ENCODE data around the gene HOXB1. TPM values are rescaled to one million over a fixed set of nuclear protein-coding genes. Genes with fewer than 3 reads are reported as not detected.

The HOXB1 gene
- total and polyA plus RNA-seq, 2 experiments from 2014 or later = not detected

DNA sequence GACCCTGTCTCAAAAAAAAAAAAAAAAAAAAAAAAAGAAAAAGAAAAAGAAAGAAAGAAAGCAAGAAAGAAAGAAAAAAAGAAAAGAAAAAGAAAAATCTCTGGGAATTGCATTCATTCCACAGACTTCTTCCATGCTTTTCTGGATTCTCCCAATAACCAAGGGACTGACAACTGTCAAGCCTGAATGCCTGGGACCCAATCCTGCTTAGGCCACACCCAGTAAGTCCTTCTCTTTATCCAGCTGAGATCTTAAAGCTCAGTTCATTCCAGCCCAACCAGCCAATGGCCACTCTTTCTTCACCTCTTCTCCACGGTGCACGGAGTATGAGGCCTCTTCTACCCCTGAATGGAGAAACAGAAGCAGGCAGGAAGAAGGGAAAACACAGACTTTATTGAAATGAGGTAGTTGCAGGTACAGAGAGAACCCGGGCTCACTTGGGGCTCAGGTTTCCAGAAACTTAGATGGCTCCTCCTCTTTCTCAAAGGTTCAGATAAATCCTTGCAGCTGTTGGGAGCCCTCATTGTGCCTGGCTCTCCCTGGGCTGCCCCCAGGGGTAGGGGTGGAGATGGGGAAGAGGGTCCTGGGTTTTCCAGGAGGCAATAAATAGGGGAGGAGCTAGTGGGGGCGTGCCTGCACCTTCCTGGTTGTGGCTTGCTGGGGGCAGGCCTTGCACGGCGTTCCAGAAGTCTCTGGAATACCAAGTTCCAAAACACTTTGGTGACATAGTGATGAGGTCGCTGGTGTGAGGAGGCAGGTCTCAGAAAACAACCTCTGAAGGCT lies 2.5 kb downstream of the HOXB1 start:
- Histone ChIP-seq H4K20me1 (ENCODE audit: insufficient read depth) (no peaks in the 10 kb centered on the region), H3K4me2 (ENCODE audit: unreplicated experiment) (no peak overlapping the region), H3K4me3 (no peak overlapping the region), H2AFZ (no peak overlapping the region), H3K36me3 (ENCODE audit: low read depth) (no peaks in the 10 kb centered on the region), H3K9ac (no peak overlapping the region), H3K79me2 (ENCODE audit: insufficient read depth) (no peaks in the 10 kb centered on the region), H3K9me3 (ENCODE audit: low read depth) (no peaks in the 10 kb centered on the region), H3K4me1 (ENCODE audit: insufficient read depth) (no peaks in the 10 kb centered on the region), H3K27me3 (replicated peaks; ENCODE audit: insufficient read depth) (peaks cover 5% of the 10 kb centered on the region; the same call in 1 of the 2 replicates), H3K9me2 (ENCODE audit: insufficient read depth) (no peaks in the 10 kb centered on the region), H3K27ac (no peak overlapping the region), H3F3A (ENCODE audit: insufficient read depth) (no peaks in the 10 kb centered on the region; the same call in 1 of the 2 replicates)
- 66 to 77% methylated on average over 7 of the region's 7 CpGs for WGBS, 2 experiments (ENCODE audit: low coverage in 1 of 2, low lambda C conversion rate in 2 of 2, missing lambda C conversion rate in 2 of 2)
- DNase-seq = no peak
- in situ Hi-C loops (cut with MboI) = no loop called here
- no peak for TF ChIP-seq EZH2phosphoT487 (IDR thresholded peaks at IDR 0.05; ENCODE audit: insufficient read depth, low read depth)
- TF ChIP-seq EZH2 (IDR thresholded peaks at IDR 0.05; ENCODE audit: insufficient read depth, poor library complexity, severe bottlenecking) = no peak

DNA sequence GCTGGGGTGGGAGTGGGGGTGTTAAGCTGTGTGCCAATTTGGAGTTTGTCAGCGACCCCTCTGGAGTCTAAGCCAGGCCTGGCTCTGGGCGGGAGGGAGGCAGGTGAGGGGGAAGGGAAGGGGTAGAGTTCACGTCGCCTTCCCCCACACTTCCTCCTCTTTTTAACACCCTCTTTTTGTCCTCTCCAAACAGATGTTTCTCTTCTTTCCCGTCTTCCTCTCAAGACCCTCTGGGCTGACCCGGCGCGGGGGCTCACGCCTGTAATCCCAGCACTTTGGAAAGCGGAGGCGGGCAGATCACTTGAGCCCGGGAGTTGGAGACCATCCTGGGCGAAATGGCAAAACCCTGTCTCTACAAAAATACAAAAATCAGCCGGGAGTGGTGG lies 3.3 kb downstream of the HOXB1 start:
- 84 to 88% methylated on average over 7 to 14 of the region's 14 CpGs for WGBS, 2 experiments (ENCODE audit: low coverage in 1 of 2, low lambda C conversion rate in 2 of 2, missing lambda C conversion rate in 2 of 2)
- no peak overlapping the region for H3K4me2 ChIP-seq (ENCODE audit: unreplicated experiment)
- in situ Hi-C loops (cut with MboI) = no loop called here
- no peak overlapping the region for H3K4me3 ChIP-seq
- no peak for DNase-seq
- peaks cover 5% of the 10 kb centered on the region; the same call in 1 of the 2 replicates for H3K27me3 ChIP-seq (replicated peaks; ENCODE audit: insufficient read depth)
- no peak overlapping the region for H2AFZ ChIP-seq
- no peak overlapping the region for H3K27ac ChIP-seq
- H4K20me1 ChIP-seq (ENCODE audit: insufficient read depth) = no peaks in the 10 kb centered on the region
- no peaks in the 10 kb centered on the region for H3K9me3 ChIP-seq (ENCODE audit: low read depth)
- no peaks in the 10 kb centered on the region for H3K9me2 ChIP-seq (ENCODE audit: insufficient read depth)
- no peaks in the 10 kb centered on the region for H3K79me2 ChIP-seq (ENCODE audit: insufficient read depth)
- no peaks in the 10 kb centered on the region for H3K4me1 ChIP-seq (ENCODE audit: insufficient read depth)
- H3K36me3 ChIP-seq (ENCODE audit: low read depth) = no peaks in the 10 kb centered on the region
- TF ChIP-seq EZH2phosphoT487 (IDR thresholded peaks at IDR 0.05; ENCODE audit: insufficient read depth, low read depth) = no peak
- no peak for TF ChIP-seq EZH2 (IDR thresholded peaks at IDR 0.05; ENCODE audit: insufficient read depth, poor library complexity, severe bottlenecking)
- no peaks in the 10 kb centered on the region; the same call in 1 of the 2 replicates for H3F3A ChIP-seq (ENCODE audit: insufficient read depth)
- no peak overlapping the region for H3K9ac ChIP-seq

DNA sequence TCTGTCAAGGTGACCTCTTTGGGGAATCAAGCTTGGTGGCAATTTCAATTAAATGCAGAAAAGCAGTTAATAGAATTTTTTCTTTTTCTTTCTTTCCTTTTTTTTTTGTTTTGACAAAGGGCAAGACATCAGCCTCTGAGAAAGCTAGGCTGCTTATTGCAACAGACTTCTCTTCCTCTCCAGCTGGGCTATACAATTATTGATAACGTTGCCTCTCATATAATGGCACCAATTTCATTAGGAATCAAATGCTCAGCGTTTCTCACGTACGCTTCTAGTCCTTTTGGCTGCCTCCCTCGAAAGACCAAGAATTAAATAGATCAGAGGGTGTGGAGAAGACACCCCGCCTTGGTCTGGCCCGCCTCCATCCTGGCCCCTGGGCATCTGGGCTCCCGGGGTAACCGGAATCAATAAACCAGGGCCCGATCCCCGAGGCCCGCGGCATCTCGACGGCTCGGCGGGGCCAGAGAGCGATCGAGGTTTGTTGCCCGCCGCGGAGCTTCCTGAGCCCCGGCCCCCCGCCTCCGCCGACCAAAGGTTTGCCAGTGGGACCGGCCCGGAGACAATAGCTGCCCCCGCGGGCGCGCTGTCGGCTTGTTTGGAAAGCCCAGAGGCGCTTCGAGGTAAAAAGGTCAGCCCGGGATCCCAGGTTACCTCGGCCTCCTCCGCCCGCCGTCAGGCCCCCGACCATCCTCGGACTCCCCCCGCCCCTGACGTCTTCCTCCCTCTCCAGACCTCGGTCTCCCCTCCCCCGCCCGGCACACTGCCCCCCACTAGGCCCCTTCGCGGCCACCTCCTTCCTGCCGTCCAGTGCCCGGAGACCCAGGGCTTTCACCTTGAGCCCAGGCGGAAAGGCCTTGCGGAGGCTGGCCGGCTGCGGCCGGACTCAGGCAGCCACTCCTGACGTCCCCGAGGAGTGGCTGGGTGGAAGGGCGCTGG lies 3.9 kb downstream of the HOXB1 start:
- H3K4me1 ChIP-seq (ENCODE audit: insufficient read depth) = 0 out of 2 replicates have a peak, but pooled peaks cover 3% of the 10 kb centered on the region
- no peaks in the 10 kb centered on the region for H3K9me2 ChIP-seq (ENCODE audit: insufficient read depth)
- H3K27me3 ChIP-seq (replicated peaks; ENCODE audit: insufficient read depth) = peaks cover 5% of the 10 kb centered on the region; the same call in 1 of the 2 replicates
- H3K36me3 ChIP-seq (ENCODE audit: low read depth) = no peaks in the 10 kb centered on the region
- no peak for DNase-seq
- H4K20me1 ChIP-seq (ENCODE audit: insufficient read depth) = no peaks in the 10 kb centered on the region
- no peak overlapping the region for H3K4me2 ChIP-seq (ENCODE audit: unreplicated experiment)
- H3K9me3 ChIP-seq (ENCODE audit: low read depth) = no peaks in the 10 kb centered on the region
- TF ChIP-seq EZH2 (IDR thresholded peaks at IDR 0.05; ENCODE audit: insufficient read depth, poor library complexity, severe bottlenecking) = no peak
- no peak for TF ChIP-seq EZH2phosphoT487 (IDR thresholded peaks at IDR 0.05; ENCODE audit: insufficient read depth, low read depth)
- no peak overlapping the region for H3K9ac ChIP-seq
- H3K27ac ChIP-seq = no peak overlapping the region
- 39% methylated on average over 27 to 55 of the region's 59 CpGs for WGBS, 2 experiments (ENCODE audit: low coverage in 1 of 2, low lambda C conversion rate in 2 of 2, missing lambda C conversion rate in 2 of 2)
- peak overlapping the region; percentile 66 for H2AFZ ChIP-seq
- no peaks in the 10 kb centered on the region; the same call in 1 of the 2 replicates for H3F3A ChIP-seq (ENCODE audit: insufficient read depth)
- H3K79me2 ChIP-seq (ENCODE audit: insufficient read depth) = no peaks in the 10 kb centered on the region
- H3K4me3 ChIP-seq = no peak overlapping the region
- in situ Hi-C loops (cut with MboI) = no loop called here

DNA sequence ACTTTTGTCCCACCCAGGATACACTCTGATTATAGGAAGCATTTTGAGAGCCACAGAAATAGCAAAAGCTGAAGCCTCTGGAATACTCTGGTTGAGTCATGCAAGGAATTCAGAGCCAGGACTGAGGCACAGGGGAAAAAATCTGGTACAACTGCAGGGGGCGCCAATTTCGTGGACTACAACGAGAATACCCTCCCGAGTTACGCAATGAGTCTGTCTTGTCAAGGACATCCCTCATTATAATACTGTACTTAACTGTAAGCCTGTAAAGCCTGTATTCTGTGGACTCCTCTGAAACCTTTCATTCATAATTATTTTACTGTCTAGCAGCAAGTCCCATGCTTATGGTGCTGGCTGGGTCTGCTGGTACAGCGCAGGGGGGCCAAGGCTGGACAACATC lies 7.8 kb downstream of the HOXB1 start:
- no peak overlapping the region for H3K4me3 ChIP-seq
- no peak overlapping the region for H3K9ac ChIP-seq
- 0 out of 2 replicates have a peak, but pooled peaks cover 3% of the 10 kb centered on the region for H3K4me1 ChIP-seq (ENCODE audit: insufficient read depth)
- no peaks in the 10 kb centered on the region for H3K79me2 ChIP-seq (ENCODE audit: insufficient read depth)
- DNase-seq = peak; percentile 41
- H3F3A ChIP-seq (ENCODE audit: insufficient read depth) = peaks cover 8% of the 10 kb centered on the region; the same call in 1 of the 2 replicates
- no peak overlapping the region for H3K4me2 ChIP-seq (ENCODE audit: unreplicated experiment)
- no peaks in the 10 kb centered on the region for H3K9me2 ChIP-seq (ENCODE audit: insufficient read depth)
- H3K27ac ChIP-seq = no peak overlapping the region
- peaks cover 5% of the 10 kb centered on the region; the same call in 1 of the 2 replicates for H3K27me3 ChIP-seq (replicated peaks; ENCODE audit: insufficient read depth)
- in situ Hi-C loops (cut with MboI) = no loop called here
- H2AFZ ChIP-seq = no peak overlapping the region
- no peak for TF ChIP-seq EZH2phosphoT487 (IDR thresholded peaks at IDR 0.05; ENCODE audit: insufficient read depth, low read depth)
- TF ChIP-seq EZH2 (IDR thresholded peaks at IDR 0.05; ENCODE audit: insufficient read depth, poor library complexity, severe bottlenecking) = no peak
- H4K20me1 ChIP-seq (ENCODE audit: insufficient read depth) = no peaks in the 10 kb centered on the region
- H3K9me3 ChIP-seq (ENCODE audit: low read depth) = no peaks in the 10 kb centered on the region
- WGBS, 2 experiments (ENCODE audit: low coverage in 1 of 2, low lambda C conversion rate in 2 of 2, missing lambda C conversion rate in 2 of 2) = 46 to 49% methylated on average over 6 of the region's 6 CpGs
- no peaks in the 10 kb centered on the region for H3K36me3 ChIP-seq (ENCODE audit: low read depth)
